IMR-90 (cell line): Measurements from ENCODE around the gene IGLL5. TPM values are rescaled to one million over a fixed set of nuclear protein-coding genes. Genes with fewer than 3 reads are reported as not detected.

Source experiments
- ATAC-seq: fragments of 200-7000 bp; cut with Tn5 transposase; 2 replicates; pipeline ENCODE4 v1.9.1; 2020; ENCODE audit warnings: low read depth, mild to moderate bottlenecking, moderate library complexity
- BruUV-seq: library from RNA; stranded (reverse); fragments of 400-500 nt; replicated peaks from 2 replicates; lab custom pipeline; 2021; lab: Mats Ljungman, UMichigan
- CTCF ChIA-PET: fragments of 300-600 bp; formaldehyde crosslinking; extraction: SDS; loops from one replicate; lab custom pipeline; 2021; ENCODE audit warnings: antibody characterized with exemption; lab: Yijun Ruan, JAX
- POLR2A ChIA-PET: fragments of 300-600 bp; sonication (Branson Sonifier 250); formaldehyde crosslinking; loops from one replicate; lab custom pipeline; 2022; ENCODE audit warnings: antibody characterized with exemption; ENCODE audit not compliant: unreplicated experiment; lab: Charles Lee
- DNase-seq: peaks from one replicate; pipeline ENCODE4 v3.0.0; 2013
- H2AFZ ChIP-seq: replicated peaks from 2 replicates; pipeline ENCODE3; 2013; ENCODE audit warnings: low read length, mild to moderate bottlenecking; ENCODE audit not compliant: poor library complexity
- H2AK5ac ChIP-seq: 2 replicates; pipeline ENCODE4 v1.6.1; 2013; ENCODE audit warnings: low read depth, low read length, inconsistent platforms
- H2AK9ac ChIP-seq: replicated peaks from 2 replicates; pipeline ENCODE3; 2013; ENCODE audit warnings: mild to moderate bottlenecking, low read depth, low read length, moderate library complexity; ENCODE audit not compliant: poor library complexity
- H2BK120ac ChIP-seq: 2 replicates; pipeline ENCODE4 v1.6.1; 2013; ENCODE audit warnings: low read depth, low read length, inconsistent platforms
- H2BK15ac ChIP-seq: 3 replicates; pipeline ENCODE4 v1.6.1; 2013; ENCODE audit warnings: low read depth, low read length, inconsistent platforms
- H2BK20ac ChIP-seq: 2 replicates; pipeline ENCODE4 v1.6.1; 2013; ENCODE audit warnings: low read depth, mild to moderate bottlenecking, inconsistent platforms, low read length, moderate library complexity
- H2BK5ac ChIP-seq: 2 replicates; pipeline ENCODE4 v1.6.1; 2013; ENCODE audit warnings: mild to moderate bottlenecking, low read depth, low read length, inconsistent platforms; ENCODE audit not compliant: poor library complexity, severe bottlenecking
- H3K14ac ChIP-seq: replicated peaks from 2 replicates; pipeline ENCODE4 v1.6.1; 2013; ENCODE audit warnings: low read depth, low read length, inconsistent platforms
- H3K18ac ChIP-seq: 2 replicates; pipeline ENCODE4 v1.6.1; 2013; ENCODE audit warnings: low read depth, low read length, control low read depth
- H3K23ac ChIP-seq: 2 replicates; pipeline ENCODE4 v1.6.1; 2013; ENCODE audit warnings: low read depth, low read length, inconsistent platforms
- H3K27ac ChIP-seq: 2 replicates; pipeline ENCODE4 v1.5.1; 2013; ENCODE audit warnings: mild to moderate bottlenecking, control low read depth, low read length; ENCODE audit not compliant: insufficient read depth
- H3K27me3 ChIP-seq: 2 replicates; pipeline ENCODE4 v1.6.1; 2013; ENCODE audit warnings: low read length; ENCODE audit not compliant: control insufficient read depth, insufficient read depth
- H3K36me3 ChIP-seq: 2 replicates; pipeline ENCODE4 v1.6.1; 2013; ENCODE audit warnings: low read length, mixed read lengths; ENCODE audit not compliant: control insufficient read depth, insufficient read depth
- H3K4ac ChIP-seq: 2 replicates; pipeline ENCODE4 v1.6.1; 2013; ENCODE audit warnings: low read depth, low read length, inconsistent platforms
- H3K4me1 ChIP-seq: 2 replicates; pipeline ENCODE4 v1.6.1; 2013; ENCODE audit warnings: low read length, mixed read lengths; ENCODE audit not compliant: control insufficient read depth, insufficient read depth
- H3K4me2 ChIP-seq: 2 replicates; pipeline ENCODE4 v1.6.1; 2013; ENCODE audit warnings: low read depth, mild to moderate bottlenecking, control low read depth, low read length, moderate library complexity
- H3K4me3 ChIP-seq: 2 replicates; pipeline ENCODE4 v1.5.1; 2013; ENCODE audit warnings: low read depth, mild to moderate bottlenecking, control low read depth, low read length, moderate library complexity; ENCODE audit not compliant: insufficient read depth
- H3K56ac ChIP-seq: 2 replicates; pipeline ENCODE4 v1.6.1; 2013; ENCODE audit warnings: low read length, inconsistent platforms; ENCODE audit not compliant: insufficient read depth; ENCODE audit errors: extremely low read depth
- H3K79me1 ChIP-seq, 2 experiments: 2 replicates each; pipeline ENCODE4 v1.6.1; 2013; ENCODE audit warnings: low read length in 2 of 2, inconsistent platforms in 1 of 2, low read depth in 1 of 2
- H3K9ac ChIP-seq: 2 replicates; pipeline ENCODE4 v1.6.1; 2013; ENCODE audit warnings: low read depth, low read length, control low read depth
- H3K9me1 ChIP-seq: 2 replicates; pipeline ENCODE4 v1.6.1; 2013; ENCODE audit warnings: low read length, inconsistent platforms; ENCODE audit not compliant: insufficient read depth
- H3K9me3 ChIP-seq: 2 replicates; pipeline ENCODE4 v1.6.1; 2013; ENCODE audit warnings: low read length; ENCODE audit not compliant: control insufficient read depth, insufficient read depth
- H4K20me1 ChIP-seq: 2 replicates; pipeline ENCODE4 v1.6.1; 2013; ENCODE audit warnings: low read length, inconsistent platforms; ENCODE audit not compliant: insufficient read depth
- H4K5ac ChIP-seq: 2 replicates; pipeline ENCODE4 v1.6.1; 2013; ENCODE audit warnings: mild to moderate bottlenecking, low read depth, low read length, control low read depth
- H4K8ac ChIP-seq, 2 experiments: 2 replicates each; pipeline ENCODE4 v1.6.1; 2013; ENCODE audit warnings: low read depth in 2 of 2, low read length in 2 of 2, control low read depth in 1 of 2, inconsistent platforms in 1 of 2
- H4K91ac ChIP-seq: 2 replicates; pipeline ENCODE4 v1.6.1; 2013; ENCODE audit warnings: low read depth, low read length, inconsistent platforms; ENCODE audit not compliant: insufficient read depth
- CHD1 ChIP-seq: IDR thresholded peaks from 2 replicates; pipeline ENCODE4 v1.6.1; 2012; ENCODE audit warnings: low read depth, low read length, improper control_type of control experiment
- SMC3 ChIP-seq: fragments of 150-350 bp; IDR thresholded peaks from 2 replicates; pipeline ENCODE4 v1.6.1; 2016; ENCODE audit warnings: low read depth, mild to moderate bottlenecking, antibody characterized with exemption, low read length, moderate library complexity
- WGBS, 2 experiments: methylation state at CpG; one replicate each; pipeline versions ENCODE4 v1.1.5 to v1.1.7; 2013; ENCODE audit warnings: missing lambda C conversion rate in 2 of 2; ENCODE audit not compliant: insufficient read length in 1 of 2; ENCODE audit errors: extremely low coverage in 2 of 2; 5-methylcytosine and 5-hydroxymethylcytosine counted together
- dilution Hi-C: fragments of 300-500 bp; cut with HindIII; formaldehyde crosslinking; loops from one replicate; pipeline ENCODE4 v1.14.3; 2018; ENCODE audit warnings: low sequenced_read_pairs; ENCODE audit not compliant: unreplicated experiment
- in situ Hi-C: fragments of 300-500 bp; cut with MboI; formaldehyde crosslinking; loops from 3 replicates; pipeline ENCODE4 v1.14.3; 2019; ENCODE audit warnings: low sequenced_read_pairs, inconsistent platforms, mixed read lengths
- intact Hi-C: fragments of 100-400 bp; cut with micrococcal nuclease; formaldehyde crosslinking; loops from 2 replicates; pipeline ENCODE4 v1.10.0; 2022
- polyA plus RNA-seq, 3 experiments: library from polyadenylated mRNA; depleted of rRNA; stranded (reverse); fragments of >200 nt; gene quantifications; 2 replicates each; pipeline ENCODE4 v1.2.3, GENCODE V29; 2012; ENCODE audit warnings: low replicate concordance in 1 of 3
- total RNA-seq: library from RNA; depleted of rRNA; stranded (reverse); fragments of >200 nt; gene quantifications from 2 replicates; pipeline ENCODE4 v1.2.3, GENCODE V29; 2012

Gene IGLL5
- total and polyA plus RNA-seq, 2 of the 4 experiments (the other 2 are of a cell fraction): not detected

DNA sequence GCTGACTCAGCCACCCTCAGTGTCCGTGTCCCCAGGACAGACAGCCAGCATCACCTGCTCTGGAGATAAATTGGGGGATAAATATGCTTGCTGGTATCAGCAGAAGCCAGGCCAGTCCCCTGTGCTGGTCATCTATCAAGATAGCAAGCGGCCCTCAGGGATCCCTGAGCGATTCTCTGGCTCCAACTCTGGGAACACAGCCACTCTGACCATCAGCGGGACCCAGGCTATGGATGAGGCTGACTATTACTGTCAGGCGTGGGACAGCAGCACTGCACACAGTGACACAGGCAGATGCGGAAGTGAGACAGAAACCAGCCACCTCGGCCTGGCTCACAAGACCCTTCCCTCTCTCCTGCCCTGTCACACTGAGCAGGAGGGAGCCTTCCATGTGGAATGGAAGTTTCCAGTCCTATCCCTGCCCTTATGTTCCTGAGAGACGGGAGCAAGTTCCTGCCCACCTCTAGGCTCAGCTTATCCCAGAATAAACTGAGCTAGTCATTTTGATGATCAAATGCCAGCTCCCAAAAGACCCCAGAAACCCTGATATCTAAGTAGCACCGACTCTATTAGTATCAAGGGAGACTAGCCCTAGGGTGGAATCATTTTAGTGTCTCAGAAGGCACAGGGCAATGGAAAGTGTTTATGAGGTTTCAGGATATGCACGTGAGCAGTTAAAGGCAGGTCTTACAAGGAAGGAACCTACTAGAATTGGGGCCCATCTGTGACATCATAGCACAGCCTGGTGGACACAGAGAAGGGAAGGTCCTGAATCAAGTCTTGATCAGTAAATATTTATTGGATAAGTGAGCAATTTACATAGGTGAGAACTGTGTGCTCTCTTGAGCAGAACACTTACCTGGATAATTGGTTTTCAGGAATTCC is 6.3 kb upstream of the IGLL5 start (continued):
- TF ChIP-seq SMC3: no peak

DNA sequence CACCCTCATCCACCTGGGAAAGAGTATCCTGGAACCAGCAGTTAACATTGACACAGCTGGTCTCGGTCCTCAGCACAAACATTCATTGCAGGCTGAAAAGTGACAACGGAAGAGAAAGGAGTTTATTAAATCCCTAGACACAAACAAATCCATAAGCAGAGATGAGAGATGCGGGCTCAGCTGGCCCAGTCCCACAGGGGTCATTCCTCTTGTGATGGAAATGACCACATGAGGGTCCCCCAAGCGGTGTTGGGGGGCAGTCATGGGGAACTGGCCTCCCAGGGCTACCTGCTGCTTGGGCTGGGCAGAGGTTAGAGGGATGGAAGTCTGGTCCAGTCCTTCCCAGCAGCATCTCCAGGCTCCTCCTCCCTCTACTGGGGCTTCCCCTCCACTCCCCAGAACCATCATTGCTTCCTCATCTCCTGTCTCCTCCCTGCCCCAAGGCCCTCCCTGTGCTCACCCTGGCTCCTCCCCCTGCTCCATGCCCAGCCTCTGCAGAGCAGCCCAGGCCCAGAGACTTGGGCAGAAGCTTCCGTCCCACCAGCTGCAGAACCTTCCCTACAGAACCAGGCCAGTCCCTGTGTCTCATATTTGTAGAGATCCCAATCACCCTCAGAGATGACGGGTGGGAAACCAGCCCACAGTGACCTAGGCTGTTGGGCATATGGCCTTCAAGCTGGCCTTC is 5.4 kb upstream of the IGLL5 start:
- Histone ChIP-seq H2AFZ (no peak overlapping the region), H3K4me2 (no peak overlapping the region), H3K9me3 (no peaks in the 10 kb centered on the region), H2BK15ac (no peak overlapping the region), H3K14ac (no peak overlapping the region), H3K9me1 (no peaks in the 10 kb centered on the region), H3K23ac (no peak overlapping the region), H3K4ac (no peak overlapping the region), H3K4me1 (no peaks in the 10 kb centered on the region), H4K8ac (no peak overlapping the region), H4K20me1 (no peaks in the 10 kb centered on the region), H4K5ac (no peak overlapping the region), H3K18ac (no peak overlapping the region), H3K79me1 (no peaks in the 10 kb centered on the region), H3K27me3 (peaks cover 7% of the 10 kb centered on the region), H3K9ac (no peak overlapping the region), H3K27ac (no peak overlapping the region), H3K36me3 (no peaks in the 10 kb centered on the region), H2BK5ac (no peak overlapping the region), H2BK20ac (no peak overlapping the region), H3K56ac (no peak overlapping the region), H2BK120ac (no peak overlapping the region), H4K91ac (no peak overlapping the region), H3K4me3 (no peak overlapping the region), H2AK5ac (no peak overlapping the region), H2AK9ac (no peak overlapping the region)
- CTCF ChIA-PET: no interaction called here
- dilution Hi-C loops (no loop called here), intact Hi-C loops (no loop called here), in situ Hi-C loops (no loop called here)
- POLR2A ChIA-PET: no interaction called here
- no CpG with 5 or more reads among the region's 6 CpGs for WGBS, 2 experiments
- no peak for TF ChIP-seq CHD1
- ATAC-seq: no peak
- no peak for DNase-seq
- no TSS peak for BruUV-seq
